NB4 (cell line): ENCODE data around the gene IFNGR1.

ENCODE experiments used
- CTCF ChIP-seq: IDR thresholded peaks from one replicate; pipeline ENCODE4 v1.5.1; 2012; ENCODE audit warnings: low read depth, low read length
- MAX ChIP-seq: IDR thresholded peaks from 2 replicates; pipeline ENCODE4 v1.6.1; 2011; ENCODE audit warnings: low read depth, low read length
- MYC ChIP-seq: IDR thresholded peaks from 2 replicates; pipeline ENCODE4 v1.6.1; 2011; ENCODE audit warnings: low read depth, low read length
- POLR2A ChIP-seq: IDR thresholded peaks from 2 replicates; pipeline ENCODE4 v1.6.1; 2011; ENCODE audit warnings: mild to moderate bottlenecking; ENCODE audit not compliant: insufficient read length; ENCODE audit errors: extremely low read depth

- TF ChIP-seq CTCF (no peak), MAX (no peak), POLR2A (no peak), MYC (no peak)
These were observed 37.1 kb downstream of the IFNGR1 start for GRCh38 chr6:137181891-137182653.
